ENCODE measurements around the gene HTR3D. TPM values are rescaled to one million over a fixed set of nuclear protein-coding genes. Genes with fewer than 3 reads are reported as not detected.
A peak's percentile ranks its signal among the peaks of the same experiment; 100 is the strongest.
"Not testable (repeated sequence)": the region's sequence is repeated elsewhere in the genome, so short reads cannot be mapped to it uniquely, and the experiment has no call there.

The HTR3D gene, protein sequence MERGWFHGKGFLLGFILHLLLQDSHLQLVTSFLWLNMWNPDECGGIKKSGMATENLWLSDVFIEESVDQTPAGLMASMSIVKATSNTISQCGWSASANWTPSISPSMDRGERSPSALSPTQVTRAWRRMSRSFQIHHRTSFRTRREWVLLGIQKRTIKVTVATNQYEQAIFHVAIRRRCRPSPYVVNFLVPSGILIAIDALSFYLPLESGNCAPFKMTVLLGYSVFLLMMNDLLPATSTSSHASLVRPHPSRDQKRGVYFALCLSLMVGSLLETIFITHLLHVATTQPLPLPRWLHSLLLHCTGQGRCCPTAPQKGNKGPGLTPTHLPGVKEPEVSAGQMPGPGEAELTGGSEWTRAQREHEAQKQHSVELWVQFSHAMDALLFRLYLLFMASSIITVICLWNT
- not detected for total RNA-seq

DNA sequence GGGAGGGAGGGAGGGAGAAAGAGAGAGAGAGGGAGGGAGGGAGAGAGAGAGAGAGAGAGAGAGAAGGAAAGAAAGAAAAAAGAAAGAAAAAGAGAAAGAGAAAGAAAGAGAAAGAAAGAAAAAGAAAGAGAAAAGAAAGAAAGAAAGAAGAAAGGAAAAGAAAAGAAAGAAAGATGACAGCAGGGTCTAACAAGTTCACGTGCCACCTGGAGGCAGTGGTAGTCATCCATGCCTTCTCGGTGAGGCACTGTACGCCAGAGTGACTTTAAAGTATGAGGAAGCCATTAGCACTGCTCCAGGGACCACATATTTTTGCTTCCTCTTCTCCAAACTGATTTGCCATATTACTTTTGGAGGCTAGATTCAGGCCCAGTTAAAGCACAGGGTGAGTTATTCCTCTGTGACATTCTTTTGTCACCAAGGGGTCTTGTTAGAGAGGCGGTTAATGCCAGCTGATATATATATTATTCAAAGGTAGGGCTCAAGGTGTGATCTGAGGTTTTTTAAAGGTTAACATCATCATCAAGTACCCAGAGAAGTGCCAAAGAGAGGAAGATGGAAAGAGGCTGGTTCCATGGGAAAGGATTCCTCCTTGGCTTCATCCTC, at the start of gene HTR3D:
TSS of gene HTR3D (plus strand) at position 556 of the 606 bp plus-strand sequence. CDS start at position 556, 0 bp downstream.
- no peak for DNase-seq (ENCODE audit: low spot score)

DNA sequence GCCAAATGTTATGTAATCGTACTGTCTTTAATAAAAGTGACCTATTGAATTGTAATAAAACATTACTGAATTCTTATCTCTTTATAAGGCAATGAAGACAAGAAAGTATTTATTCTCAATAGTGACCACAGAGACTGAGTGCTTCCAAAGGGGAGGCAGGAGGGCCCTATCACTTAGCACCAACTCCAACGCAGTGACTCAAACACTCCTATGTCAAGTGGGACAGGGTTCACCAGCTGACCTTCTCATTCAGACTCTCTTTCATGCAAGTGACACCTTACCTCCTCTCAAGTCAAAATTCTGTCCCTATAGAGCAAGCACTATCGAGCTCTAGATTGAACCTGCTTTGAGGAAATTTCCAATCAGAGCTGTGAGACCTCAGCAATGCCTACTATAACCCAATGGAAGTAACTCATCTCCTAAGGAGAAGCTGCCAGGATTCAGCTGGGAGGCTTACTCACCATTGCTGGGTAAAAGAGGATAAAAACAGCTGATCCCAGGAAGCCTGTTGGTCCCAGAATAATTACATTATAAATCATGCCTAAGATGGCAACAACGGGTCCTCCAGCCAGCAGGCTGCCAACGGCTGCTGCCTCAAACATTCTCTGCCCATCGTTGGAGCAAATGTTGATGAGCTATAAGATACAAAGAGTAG, 49.4 kb upstream of the HTR3D start:
- DNase-seq (ENCODE audit: low spot score): no peak

DNA sequence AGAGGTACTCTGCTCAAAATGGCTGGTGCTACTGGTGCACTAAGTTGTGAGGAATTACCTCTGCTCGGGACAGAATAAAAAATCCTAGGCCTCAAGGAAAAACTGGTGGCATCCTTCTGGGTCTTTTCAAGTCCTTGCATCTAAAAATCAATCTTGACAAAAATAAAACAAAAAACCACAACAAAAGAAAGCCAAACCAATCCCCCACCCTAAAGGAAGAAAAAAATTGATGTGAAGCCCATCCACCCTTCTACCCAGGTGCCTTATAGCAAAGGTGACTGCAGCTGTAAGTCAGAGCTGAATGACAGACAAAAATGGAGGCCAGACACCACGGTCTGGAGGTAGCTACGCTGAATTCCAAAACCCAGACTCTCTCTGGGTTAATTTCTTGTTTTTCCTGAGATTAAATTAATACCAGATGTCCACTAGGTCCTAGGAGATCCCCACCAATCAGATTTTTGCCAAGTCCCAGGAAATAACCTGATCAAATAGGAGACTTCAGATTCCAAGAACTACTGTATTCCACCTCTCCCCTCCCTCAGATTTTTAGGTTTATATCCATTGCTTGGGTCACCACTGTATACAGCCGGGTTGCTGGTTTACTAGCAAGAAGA, 47.3 kb upstream of the HTR3D start:
- no peak for DNase-seq (ENCODE audit: low spot score)

DNA sequence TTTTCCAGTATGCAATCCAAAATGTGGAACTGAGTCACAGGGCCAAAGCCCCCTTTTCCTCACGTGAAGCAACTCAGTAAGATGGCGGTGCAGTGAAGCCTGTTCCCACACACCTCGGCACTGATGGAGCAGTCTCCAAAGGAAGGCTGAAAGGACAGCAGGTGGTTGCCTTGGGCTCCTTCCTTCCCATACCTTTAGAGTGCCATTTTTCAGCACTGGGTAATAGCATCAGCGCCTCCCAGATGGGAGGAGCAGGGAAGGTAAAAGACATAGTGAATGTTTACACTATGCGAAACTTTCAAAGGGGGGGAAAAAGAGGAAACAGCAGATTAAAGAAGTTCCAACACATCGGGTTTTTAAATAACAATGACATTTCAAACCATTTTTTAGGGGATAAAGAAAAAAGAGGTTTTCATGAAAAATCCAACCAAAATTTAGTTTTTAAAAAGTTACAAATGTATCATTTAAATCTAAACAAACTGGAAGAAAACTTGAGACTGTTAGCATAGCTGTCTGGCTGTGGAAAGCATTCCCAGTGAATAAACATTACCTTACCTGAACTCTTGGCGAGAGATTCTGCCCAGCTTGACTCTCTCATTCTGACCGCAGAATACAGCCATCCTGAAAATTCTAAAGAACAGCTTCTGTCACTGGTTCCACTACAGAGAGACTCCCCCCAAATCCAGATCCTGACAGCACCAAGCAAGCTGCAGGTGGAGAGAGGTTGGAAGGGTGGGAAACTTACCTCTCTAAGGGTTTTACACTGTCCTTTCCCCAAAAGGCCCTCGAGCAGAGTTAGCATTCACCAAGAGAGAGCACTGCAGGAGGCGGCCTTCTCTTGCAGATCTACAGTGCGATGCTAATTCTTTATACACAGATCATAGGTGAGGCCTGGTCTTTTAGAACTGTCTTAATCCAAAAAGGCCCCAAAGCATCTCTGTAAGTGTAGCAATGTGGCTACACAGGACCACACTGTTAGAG, 46.5 kb upstream of the HTR3D start:
- DNase-seq (ENCODE audit: low spot score): no peak

DNA sequence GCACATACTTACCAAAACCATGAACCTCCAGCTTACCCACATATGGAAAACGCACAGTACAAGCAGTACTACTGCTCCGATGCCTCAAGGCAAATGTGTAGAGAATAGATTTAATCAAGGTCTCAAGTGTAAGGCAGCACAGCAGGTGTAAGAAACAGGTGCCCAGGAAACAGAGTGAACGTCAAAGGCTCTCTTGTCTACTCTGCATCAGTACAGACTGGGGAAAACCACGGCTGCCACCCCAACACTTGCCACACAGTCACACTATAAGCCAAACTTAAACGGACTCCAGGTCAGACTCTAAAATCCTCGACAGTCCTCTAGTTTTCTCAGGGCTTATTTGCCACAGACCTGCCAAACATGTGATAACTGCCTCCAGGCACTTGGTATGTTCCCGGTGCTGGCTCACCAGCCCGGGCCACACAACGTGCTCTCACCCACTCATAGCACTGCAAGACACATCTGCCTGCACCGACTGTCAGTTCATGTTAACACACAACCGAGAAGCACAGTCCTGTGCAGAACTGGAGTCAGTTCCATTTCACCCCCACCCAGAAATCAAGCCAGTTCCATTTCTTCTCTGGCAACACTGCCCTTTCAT, 44.4 kb upstream of the HTR3D start:
- no peak for DNase-seq (ENCODE audit: low spot score)

DNA sequence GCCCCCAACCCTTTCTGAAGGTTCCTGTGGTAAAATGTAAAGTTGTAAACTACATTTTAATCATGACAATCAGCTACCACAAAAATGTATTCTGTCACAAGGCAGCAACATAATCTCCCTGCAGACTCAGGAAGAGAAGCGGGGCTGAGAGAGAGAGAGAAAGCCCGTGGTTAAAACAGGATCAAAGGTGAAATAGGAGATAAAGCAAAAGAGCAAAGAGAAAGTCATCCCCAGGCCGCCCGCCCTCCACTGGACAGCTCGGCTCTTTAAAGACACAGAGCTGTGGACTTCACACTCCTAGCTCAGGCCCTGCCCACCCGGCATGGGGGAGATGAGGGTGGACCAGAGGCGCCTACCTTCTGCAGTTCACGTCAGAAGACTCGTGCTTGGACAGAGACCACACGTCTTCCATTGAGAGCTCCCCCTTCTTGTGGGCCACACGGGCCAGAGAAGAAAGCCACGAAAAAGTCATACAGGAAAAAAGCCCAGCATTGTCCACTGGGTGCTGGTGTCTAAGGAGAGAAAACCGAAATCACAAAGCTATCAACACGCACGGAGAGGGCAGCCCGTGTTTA, 43.2 kb upstream of the HTR3D start:
- no peak for DNase-seq (ENCODE audit: low spot score)

DNA sequence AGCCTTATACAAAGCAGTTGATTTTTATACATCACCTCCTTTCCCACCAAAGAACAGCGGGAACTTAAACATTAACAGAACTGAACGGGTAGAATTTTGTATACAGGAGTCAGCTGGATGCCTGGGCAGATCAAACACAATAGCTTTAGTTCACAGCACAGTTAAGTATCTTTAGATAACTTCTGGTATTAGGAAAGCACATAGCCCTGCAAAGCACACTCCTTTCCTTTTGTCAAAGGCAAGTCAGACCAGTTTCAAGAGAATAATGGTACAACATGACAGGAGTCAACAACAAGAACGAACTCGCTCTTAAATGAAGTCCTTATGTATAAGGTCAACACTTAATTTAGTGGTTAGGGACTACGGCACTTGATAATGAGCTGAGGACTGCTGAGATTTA, 40.1 kb upstream of the HTR3D start:
- DNase-seq (ENCODE audit: low spot score): no peak

DNA sequence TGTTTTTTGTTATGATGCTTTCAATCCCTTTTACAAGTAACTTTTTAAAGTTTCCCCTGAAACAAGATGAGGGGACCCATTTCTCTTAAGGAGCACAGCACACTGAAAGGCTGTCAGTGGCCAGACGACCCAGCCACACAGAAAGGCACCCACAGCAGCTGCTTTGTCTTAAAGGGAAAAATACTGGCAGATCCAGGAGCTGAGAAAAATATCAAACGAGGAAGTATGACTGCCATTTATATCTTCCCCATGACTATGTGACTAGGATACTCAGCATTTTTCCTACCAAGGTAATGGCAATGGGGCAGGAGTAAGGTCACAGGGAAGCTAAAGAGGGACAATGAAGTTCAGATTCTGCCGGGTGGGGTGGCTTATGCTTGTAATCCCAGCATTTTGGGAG, 29.8 kb upstream of the HTR3D start:
- no peak for DNase-seq (ENCODE audit: low spot score)

DNA sequence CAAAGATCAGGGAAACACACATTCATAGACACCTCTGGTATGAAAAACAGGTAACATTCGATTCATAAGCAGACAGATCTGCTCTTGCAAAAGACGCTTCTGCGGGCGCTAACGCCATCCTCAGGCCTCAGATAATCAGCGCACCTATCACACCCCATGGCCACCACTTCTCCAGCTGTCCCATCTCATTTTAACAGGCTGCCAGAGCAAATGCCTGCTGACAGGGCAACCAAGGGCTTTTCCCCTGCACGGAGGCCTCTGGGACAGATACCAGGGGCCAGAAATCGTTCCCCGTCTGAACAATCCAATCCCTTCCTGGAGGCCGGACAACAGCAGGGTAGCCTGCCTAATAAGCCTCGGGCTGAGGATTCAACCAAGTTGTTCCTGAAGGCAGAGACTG, 29.1 kb upstream of the HTR3D start:
- DNase-seq (ENCODE audit: low spot score): no peak

DNA sequence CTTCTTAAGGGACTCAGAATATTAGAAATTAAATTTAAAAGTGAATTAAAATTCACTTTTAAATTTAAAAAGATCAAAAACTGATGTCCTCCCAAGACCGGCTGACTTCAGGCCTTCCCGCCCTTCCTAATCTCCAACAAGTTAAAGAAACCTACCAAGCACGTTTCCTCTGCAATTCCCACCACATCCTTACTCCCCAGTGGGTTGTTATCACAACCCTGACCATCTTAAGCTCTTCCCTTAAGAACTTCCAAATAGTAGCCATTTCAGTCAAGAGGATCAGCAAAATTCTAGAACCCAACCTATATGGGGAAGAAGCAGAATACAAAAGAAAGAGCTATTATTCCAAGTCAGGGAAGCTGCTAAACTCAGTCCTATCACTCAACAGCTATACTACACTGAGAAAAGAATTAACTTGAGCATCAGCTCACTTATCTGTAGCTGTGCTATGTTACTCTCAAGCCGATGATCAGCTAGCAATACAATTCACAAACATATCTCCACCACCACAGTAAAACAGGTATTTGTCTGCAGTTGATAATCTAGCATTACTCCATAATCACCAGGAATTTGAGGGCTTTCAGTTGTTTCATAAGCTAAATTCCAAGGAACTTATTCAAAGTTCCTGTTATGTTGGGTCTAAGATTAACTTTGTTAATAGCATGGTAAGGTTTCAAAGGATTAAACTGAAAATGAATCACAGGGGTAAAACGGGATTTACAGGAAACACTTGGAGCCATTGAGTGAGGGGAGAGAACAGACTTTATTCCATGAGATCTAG, 28.2 kb upstream of the HTR3D start:
- no peak for DNase-seq (ENCODE audit: low spot score)

DNA sequence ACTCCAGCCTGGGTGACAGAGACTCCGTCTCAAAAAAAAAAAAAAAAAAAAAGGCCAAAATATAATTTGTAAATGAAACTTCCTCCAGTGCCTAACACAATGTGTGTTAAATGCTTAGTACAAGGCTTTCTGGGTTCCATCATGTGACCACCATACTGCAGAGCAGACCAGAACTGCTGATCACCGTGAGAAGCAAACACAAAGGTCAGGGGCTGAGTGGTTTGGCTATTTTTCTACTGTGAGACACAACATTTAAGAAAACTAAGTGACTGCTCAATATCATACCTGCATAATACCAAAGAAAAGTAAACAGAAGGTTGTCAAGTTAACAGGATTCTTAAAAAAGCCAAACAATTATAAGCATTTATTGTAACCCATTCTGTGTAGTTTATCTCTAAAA, 27.1 kb upstream of the HTR3D start:
- DNase-seq (ENCODE audit: low spot score): no peak

DNA sequence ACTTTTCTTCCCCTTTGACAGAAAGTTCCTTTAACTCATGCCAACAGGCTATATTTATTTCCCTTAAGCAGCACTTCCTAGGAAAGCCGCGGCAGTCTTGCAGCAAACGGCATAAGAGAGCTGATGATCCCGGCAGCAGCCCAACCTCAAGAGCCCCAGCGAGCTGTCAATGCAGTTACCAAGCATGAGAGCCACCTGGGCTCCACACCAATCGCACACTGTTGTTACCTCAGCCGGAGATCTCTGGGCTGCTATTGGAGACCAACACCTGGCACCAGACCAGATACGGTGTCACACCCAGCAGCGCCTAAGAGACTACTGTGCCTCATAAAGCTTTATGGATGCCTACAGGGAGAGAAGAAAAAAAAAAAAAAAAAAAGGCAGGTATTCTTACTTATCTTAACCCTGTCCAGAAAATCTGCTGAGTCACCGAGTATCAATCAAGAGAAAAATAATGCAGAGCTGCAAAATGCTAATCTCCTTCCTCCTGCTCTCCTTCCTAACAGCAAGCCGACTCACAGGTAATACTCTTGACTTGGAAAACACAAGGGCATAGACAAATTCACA, 25.5 kb upstream of the HTR3D start:
- DNase-seq (ENCODE audit: low spot score): peak; percentile 85

DNA sequence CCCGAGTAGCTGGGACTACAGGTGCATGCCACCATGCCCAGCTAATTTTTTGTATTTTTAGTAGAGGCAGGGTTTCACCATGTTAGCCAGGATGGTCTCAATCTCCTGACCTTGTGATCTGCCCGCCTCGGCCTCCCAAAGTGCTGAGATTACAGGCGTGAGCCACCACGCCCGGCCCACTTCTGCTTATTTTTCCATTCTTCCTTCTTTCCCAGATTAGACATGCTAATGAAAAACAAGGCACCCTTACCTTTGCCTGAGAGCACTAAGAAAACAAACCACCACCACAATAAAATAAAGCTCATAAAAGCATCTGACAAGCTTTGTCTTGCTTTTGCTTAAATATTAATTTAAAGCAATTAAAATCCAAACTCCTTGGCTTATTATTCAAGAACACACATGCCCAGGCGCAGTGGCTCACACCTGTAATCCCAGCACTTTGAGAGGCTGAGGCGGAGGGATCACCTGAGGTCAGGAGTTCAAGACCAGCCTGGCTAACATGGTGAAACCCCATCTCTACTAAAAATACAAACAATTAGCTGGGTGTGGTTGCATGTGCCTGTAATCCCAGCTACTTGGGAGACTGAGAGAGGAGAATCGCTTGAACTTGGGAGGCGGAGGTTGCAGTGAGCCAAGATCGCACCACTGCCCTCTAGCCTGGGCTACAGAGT, 24.3 kb upstream of the HTR3D start:
- DNase-seq (ENCODE audit: low spot score): not testable (repeated sequence)

DNA sequence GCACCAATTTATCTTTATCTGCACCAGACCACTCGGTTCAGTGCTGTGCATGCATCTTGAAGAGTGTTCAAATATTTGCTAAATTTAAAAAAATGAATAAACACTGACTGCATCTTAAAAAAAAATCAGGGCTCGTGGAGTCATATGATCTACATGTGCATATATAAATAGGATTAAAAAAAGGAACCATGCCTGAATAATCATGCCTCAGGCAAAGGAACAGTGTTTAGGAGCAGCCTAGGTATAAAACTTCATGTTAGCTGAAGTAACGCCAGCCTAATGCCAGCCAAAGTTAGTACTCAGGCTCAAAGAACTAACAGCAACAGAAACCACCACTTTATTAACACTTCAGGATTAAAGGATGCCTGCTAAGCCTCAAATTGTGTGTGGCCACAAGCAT, 23.4 kb upstream of the HTR3D start:
- no peak for DNase-seq (ENCODE audit: low spot score)

DNA sequence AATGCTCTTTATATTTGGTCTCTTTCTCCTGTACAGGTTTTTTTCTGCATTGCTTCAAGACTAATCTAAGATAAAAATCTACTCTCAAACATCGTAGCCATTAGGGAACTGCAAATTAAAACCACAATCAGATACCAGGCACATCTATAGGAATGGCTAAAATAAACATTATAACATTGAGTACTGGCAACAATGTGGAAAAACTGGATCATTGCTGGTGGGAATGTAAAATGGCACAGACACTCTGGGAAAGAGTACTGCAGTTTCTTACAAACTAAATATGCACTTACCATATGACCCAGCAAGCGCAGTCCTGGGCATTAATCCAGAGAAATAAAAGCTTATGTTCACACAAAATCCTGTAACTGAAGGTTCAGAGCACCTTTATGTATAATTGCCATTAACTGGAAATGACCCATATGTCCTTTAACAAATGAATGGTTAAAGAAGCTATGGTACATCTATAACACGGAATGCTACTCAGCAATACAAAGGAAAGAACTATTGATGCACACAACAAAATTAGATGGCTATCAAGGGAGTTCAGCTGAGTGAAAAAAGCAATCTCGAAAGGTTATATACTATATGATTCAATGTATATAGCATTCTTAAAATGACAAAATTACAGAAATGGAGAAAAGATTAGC, 20.2 kb upstream of the HTR3D start:
- no peak for DNase-seq (ENCODE audit: low spot score)

DNA sequence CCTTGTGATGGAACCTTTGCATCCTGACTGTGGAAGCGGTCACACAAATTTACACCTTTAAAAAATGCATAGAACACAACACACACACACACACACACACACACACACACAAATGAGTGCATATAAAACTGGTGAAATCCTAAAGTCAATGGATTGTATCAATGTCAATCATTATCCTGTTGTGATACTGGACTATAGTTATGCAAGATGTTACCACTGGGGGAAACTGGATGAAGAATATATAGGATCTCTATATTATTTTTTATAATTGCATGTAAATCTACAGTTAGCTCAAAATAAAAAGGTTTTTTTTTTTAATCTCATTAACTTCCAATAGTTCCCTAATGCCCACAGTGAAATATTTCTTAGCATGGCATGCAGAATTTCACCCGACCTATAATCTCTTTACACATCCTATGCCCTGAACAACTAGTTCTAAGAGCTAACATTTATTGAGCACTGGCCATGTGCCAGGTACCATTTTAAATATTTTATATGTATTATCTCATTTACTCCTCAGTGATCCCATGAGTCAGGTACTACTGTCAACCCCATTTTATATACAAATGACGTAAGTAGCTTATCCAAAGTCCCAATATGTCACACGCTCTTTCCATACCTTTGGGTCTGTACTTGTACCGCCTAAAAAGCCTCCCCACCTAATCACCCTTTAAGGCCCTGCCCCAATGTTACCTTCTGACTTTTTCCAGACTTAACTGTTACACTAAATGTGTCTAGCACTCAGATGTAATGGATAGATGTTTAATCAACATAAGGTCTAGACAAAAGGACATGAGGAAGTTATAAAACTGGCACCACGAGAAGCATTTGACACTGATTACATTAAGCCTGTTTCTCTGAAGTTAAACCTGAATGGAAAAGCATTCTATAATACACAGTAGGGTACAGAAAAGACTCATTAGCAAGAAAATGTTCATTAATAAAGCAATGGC, 19.3 kb upstream of the HTR3D start:
- no peak for DNase-seq (ENCODE audit: low spot score)

DNA sequence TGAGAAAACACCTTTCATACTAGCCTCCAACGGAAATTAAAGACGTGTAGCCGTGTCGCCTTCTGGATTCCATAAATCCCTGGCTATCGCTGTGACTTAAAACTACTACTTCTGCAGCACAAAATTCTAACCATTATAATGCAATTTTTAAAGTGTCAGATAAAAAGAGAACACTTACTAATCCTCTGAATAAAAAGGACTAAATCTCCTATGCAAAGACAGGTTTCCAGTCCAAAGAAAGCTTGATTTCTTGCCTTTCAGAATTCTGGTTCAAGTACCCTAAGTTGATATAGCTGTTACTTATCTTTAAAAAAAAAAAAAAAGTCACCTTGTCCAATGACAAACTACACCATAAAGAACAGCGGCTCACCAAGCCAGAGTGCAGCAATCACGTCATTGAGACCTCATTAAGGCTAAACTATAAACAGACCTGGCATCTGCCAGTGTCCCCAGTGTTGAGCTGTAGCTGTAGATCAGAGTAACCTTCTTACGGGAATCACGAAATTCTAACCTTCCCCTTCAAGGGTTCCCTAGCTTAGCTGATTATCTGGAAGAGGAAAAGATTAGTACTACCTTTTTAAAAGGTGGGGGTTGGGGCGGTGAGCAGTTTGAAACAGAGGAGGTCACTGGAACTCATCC, 16.0 kb upstream of the HTR3D start:
- DNase-seq (ENCODE audit: low spot score): no peak

Measured in mucosa of gallbladder (tissue), 1 donor.